HEK293 (cell line): Measurements from ENCODE around the gene IGFN1.

ENCODE experiments used
- REST ChIP-seq: fragments of 450-650 bp; formaldehyde crosslinking; IDR thresholded peaks from 2 replicates; pipeline ENCODE4 v1.5.1; 2016; ENCODE audit warnings: missing biosample characterization, missing genetic modification characterization
- TF ChIP-seq, protein P1 (sequence below): fragments of 450-650 bp; formaldehyde crosslinking; IDR thresholded peaks from 2 replicates; pipeline ENCODE4 v1.5.1; 2016; ENCODE audit warnings: missing biosample characterization, missing genetic modification characterization

- TF ChIP-seq, protein P1, sequence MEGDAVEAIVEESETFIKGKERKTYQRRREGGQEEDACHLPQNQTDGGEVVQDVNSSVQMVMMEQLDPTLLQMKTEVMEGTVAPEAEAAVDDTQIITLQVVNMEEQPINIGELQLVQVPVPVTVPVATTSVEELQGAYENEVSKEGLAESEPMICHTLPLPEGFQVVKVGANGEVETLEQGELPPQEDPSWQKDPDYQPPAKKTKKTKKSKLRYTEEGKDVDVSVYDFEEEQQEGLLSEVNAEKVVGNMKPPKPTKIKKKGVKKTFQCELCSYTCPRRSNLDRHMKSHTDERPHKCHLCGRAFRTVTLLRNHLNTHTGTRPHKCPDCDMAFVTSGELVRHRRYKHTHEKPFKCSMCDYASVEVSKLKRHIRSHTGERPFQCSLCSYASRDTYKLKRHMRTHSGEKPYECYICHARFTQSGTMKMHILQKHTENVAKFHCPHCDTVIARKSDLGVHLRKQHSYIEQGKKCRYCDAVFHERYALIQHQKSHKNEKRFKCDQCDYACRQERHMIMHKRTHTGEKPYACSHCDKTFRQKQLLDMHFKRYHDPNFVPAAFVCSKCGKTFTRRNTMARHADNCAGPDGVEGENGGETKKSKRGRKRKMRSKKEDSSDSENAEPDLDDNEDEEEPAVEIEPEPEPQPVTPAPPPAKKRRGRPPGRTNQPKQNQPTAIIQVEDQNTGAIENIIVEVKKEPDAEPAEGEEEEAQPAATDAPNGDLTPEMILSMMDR (tag by site-specific recombination), result no peak
- TF ChIP-seq REST, result no peak
These were observed 58.3 kb downstream of the IGFN1 start for GRCh38 chr1:201248721-201249559.
